OCI-LY7 (cell line): ENCODE measurements around the gene TMED3.

Experiments
- CTCF ChIP-seq: fragments of 200-600 bp; sonication (generic); conservative IDR thresholded peaks from 2 replicates; pipeline ENCODE4 v1.5.1; 2014; ENCODE audit warnings: mild to moderate bottlenecking, antibody characterized with exemption, low read length, moderate library complexity, mixed read lengths
- EZH2phosphoT487 ChIP-seq: fragments of 200-600 bp; sonication (generic); IDR thresholded peaks from 2 replicates; pipeline ENCODE4 v1.6.1; 2018; ENCODE audit warnings: low read depth, borderline replicate concordance, mild to moderate bottlenecking, mixed run types, antibody characterized with exemption, low read length, moderate library complexity, mixed read lengths

DNA sequence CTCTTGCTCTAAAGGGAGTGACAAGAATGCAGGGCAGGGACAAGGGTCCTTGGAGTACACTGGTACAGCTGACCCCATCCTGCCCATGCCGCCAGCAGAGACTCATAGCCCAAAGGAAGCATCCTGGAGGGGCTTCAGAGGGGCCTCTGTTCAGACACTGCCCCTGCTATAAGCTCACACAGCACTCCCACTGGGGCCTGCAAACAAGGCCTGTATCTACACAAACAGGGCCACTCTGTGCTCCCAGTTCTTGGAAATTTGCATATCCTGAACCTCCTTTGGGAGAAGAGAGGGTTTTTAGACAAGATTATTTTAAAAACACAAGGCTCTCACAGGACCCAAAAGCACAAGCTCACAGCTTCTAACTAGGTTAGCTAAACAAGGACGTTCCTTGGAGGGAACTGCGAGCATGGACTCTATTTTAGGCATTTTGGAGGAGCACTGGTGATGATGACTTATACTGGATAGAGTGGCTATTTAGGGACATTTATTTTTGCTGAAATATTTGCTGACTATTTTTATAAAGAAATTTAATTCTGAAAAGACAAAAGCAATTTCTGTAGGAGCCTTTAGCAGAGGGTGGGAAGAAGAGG is 44.8 kb upstream of the TMED3 start:
- no peak for TF ChIP-seq CTCF
- no peak for TF ChIP-seq EZH2phosphoT487
